KOPT-K1 (cell line): Measurements from ENCODE around the gene MAPKAP1.

Source experiments
- H3K27ac ChIP-seq: fragments of 200-600 bp; sonication (generic); 2 replicates; pipeline ENCODE4 v1.5.1; 2016; ENCODE audit warnings: antibody characterized with exemption, mild to moderate bottlenecking, low read depth, low read length; ENCODE audit not compliant: poor library complexity, severe bottlenecking
- H3K36me3 ChIP-seq: fragments of 200-600 bp; sonication (generic); 2 replicates; pipeline ENCODE4 v1.5.1; 2017; ENCODE audit warnings: antibody characterized with exemption, mild to moderate bottlenecking, low read length, moderate library complexity; ENCODE audit not compliant: insufficient read depth
- H3K9me3 ChIP-seq: fragments of 200-600 bp; sonication (generic); 2 replicates; pipeline ENCODE4 v1.5.1; 2017; ENCODE audit warnings: antibody characterized with exemption, low read length, mild to moderate bottlenecking; ENCODE audit not compliant: insufficient read depth, poor library complexity, severe bottlenecking

Gene MAPKAP1

GRCh38 chr9:125549465-125549871, 157.5 kb downstream of the MAPKAP1 start:
- H3K9me3 ChIP-seq = no peaks in the 10 kb centered on the region
- H3K27ac ChIP-seq = no peak overlapping the region

GRCh38 chr9:125549039-125549438, 158.0 kb downstream of the MAPKAP1 start:
- Histone ChIP-seq H3K36me3 (no peaks in the 10 kb centered on the region; the same call in 1 of the 2 replicates), H3K9me3 (no peaks in the 10 kb centered on the region), H3K27ac (no peak overlapping the region)

More at GRCh38 chr9:125549465-125549871, 157.5 kb downstream of the MAPKAP1 start:
- H3K36me3 ChIP-seq = no peaks in the 10 kb centered on the region; the same call in 1 of the 2 replicates

GRCh38 chr9:125548141-125548540, 158.9 kb downstream of the MAPKAP1 start:
- Histone ChIP-seq H3K27ac (no peak overlapping the region), H3K36me3 (no peaks in the 10 kb centered on the region; the same call in 1 of the 2 replicates), H3K9me3 (no peaks in the 10 kb centered on the region)

- H3K27ac ChIP-seq = no peak overlapping the region
- peaks cover 6% of the 10 kb centered on the region; the same call in 1 of the 2 replicates for H3K36me3 ChIP-seq
- H3K9me3 ChIP-seq = no peaks in the 10 kb centered on the region
Measured at GRCh38 chr9:125547368-125547767, 159.6 kb downstream of the MAPKAP1 start.

- Histone ChIP-seq H3K27ac (no peak overlapping the region), H3K9me3 (no peaks in the 10 kb centered on the region), H3K36me3 (peaks cover 14% of the 10 kb centered on the region)
Measured at GRCh38 chr9:125545845-125546244, 161.2 kb downstream of the MAPKAP1 start.

- no peaks in the 10 kb centered on the region for H3K9me3 ChIP-seq
- no peak overlapping the region for H3K27ac ChIP-seq
- H3K36me3 ChIP-seq = peaks cover 14% of the 10 kb centered on the region
Measured at GRCh38 chr9:125544988-125545651, 161.9 kb downstream of the MAPKAP1 start.

- H3K36me3 ChIP-seq = peaks cover 14% of the 10 kb centered on the region
Measured at GRCh38 chr9:125544484-125544883, 162.5 kb downstream of the MAPKAP1 start.

GRCh38 chr9:125541840-125542243, 165.2 kb downstream of the MAPKAP1 start:
- no peaks in the 10 kb centered on the region for H3K9me3 ChIP-seq
- H3K36me3 ChIP-seq = peaks cover 20% of the 10 kb centered on the region
- no peak overlapping the region for H3K27ac ChIP-seq

More at GRCh38 chr9:125544484-125544883, 162.5 kb downstream of the MAPKAP1 start:
- no peak overlapping the region for H3K27ac ChIP-seq
- no peaks in the 10 kb centered on the region for H3K9me3 ChIP-seq

GRCh38 chr9:125540497-125540896, 166.5 kb downstream of the MAPKAP1 start:
- Histone ChIP-seq H3K36me3 (peaks cover 20% of the 10 kb centered on the region), H3K27ac (no peak overlapping the region), H3K9me3 (no peaks in the 10 kb centered on the region)

- H3K36me3 ChIP-seq = peaks cover 20% of the 10 kb centered on the region
- H3K27ac ChIP-seq = no peak overlapping the region
- H3K9me3 ChIP-seq = no peaks in the 10 kb centered on the region
Measured at GRCh38 chr9:125538092-125538473, 168.9 kb downstream of the MAPKAP1 start.

- no peak overlapping the region for H3K27ac ChIP-seq
- H3K9me3 ChIP-seq = no peaks in the 10 kb centered on the region
- peaks cover 16% of the 10 kb centered on the region for H3K36me3 ChIP-seq
Measured at GRCh38 chr9:125537442-125538091, 169.4 kb downstream of the MAPKAP1 start.

- no peak overlapping the region for H3K27ac ChIP-seq
- H3K36me3 ChIP-seq = peaks cover 10% of the 10 kb centered on the region
Measured at GRCh38 chr9:125536776-125537175, 170.2 kb downstream of the MAPKAP1 start.

GRCh38 chr9:125536167-125536772, 170.7 kb downstream of the MAPKAP1 start:
- Histone ChIP-seq H3K9me3 (no peaks in the 10 kb centered on the region), H3K27ac (no peak overlapping the region), H3K36me3 (peaks cover 6% of the 10 kb centered on the region; the same call in 1 of the 2 replicates)

More at GRCh38 chr9:125536776-125537175, 170.2 kb downstream of the MAPKAP1 start:
- H3K9me3 ChIP-seq = no peaks in the 10 kb centered on the region

- Histone ChIP-seq H3K36me3 (0 out of 2 replicates have a peak, but pooled peaks cover 6% of the 10 kb centered on the region), H3K27ac (no peak overlapping the region), H3K9me3 (no peaks in the 10 kb centered on the region)
Measured at GRCh38 chr9:125534971-125535701, 171.9 kb downstream of the MAPKAP1 start.
